Measurements from ENCODE around the gene IRAK3.

DNA sequence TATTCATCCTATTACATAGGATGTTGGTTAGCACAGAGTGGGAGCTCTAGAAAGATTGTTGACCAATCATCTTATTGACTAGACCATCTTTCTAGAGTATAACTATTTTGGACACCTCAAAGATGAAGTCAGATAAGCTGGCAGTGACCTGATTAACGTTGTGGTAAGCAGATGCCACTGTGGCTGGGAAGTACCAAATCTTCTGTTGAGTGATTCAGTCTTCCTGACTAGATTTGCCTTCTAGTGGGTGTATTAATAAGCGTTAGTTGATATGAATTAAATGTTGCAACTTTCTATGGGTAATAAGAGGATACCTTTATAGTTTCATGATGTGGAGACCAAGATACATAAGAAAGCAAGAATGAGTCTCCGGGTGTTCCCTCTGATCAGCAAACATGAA lies 62.0 kb downstream of the IRAK3 start:
- TF ChIP-seq POLR2A (IDR thresholded peaks at IDR 0.05) (no peak), CTCF (IDR thresholded peaks at IDR 0.05) (no peak)
